HepG2 (cell line): ENCODE data around the gene ST3GAL5.
"Not testable (repeated sequence)": the region's sequence is repeated elsewhere in the genome, so short reads cannot be mapped to it uniquely, and the experiment has no call there.

Experiments
- ATF3 ChIP-seq: sonication (generic); formaldehyde crosslinking; IDR thresholded peaks from 2 replicates; pipeline ENCODE4 v1.4.0; 2020; ENCODE audit warnings: missing genetic modification reagents
- GFI1 ChIP-seq: sonication (generic); formaldehyde crosslinking; IDR thresholded peaks from 2 replicates; pipeline ENCODE4 v1.5.0; 2020; ENCODE audit warnings: missing genetic modification reagents, mild to moderate bottlenecking, borderline replicate concordance
- TCF7 ChIP-seq: sonication (generic); IDR thresholded peaks from 2 replicates; pipeline ENCODE4 v1.6.1; 2016; ENCODE audit warnings: antibody characterized with exemption, low read depth
- TMF1 ChIP-seq: sonication (generic); formaldehyde crosslinking; IDR thresholded peaks from 2 replicates; pipeline ENCODE4 v1.8.1; 2022; ENCODE audit warnings: low read depth, missing genetic modification reagents
- ZNF577 ChIP-seq: sonication (generic); formaldehyde crosslinking; IDR thresholded peaks from 2 replicates; pipeline ENCODE4 v1.4.0; 2020; ENCODE audit warnings: mild to moderate bottlenecking, low read depth, missing genetic modification reagents, borderline replicate concordance
- ZNF660 ChIP-seq: sonication (generic); formaldehyde crosslinking; IDR thresholded peaks from 2 replicates; pipeline ENCODE4 v1.5.1; 2020; ENCODE audit warnings: mild to moderate bottlenecking, low read depth, missing genetic modification reagents, borderline replicate concordance

DNA sequence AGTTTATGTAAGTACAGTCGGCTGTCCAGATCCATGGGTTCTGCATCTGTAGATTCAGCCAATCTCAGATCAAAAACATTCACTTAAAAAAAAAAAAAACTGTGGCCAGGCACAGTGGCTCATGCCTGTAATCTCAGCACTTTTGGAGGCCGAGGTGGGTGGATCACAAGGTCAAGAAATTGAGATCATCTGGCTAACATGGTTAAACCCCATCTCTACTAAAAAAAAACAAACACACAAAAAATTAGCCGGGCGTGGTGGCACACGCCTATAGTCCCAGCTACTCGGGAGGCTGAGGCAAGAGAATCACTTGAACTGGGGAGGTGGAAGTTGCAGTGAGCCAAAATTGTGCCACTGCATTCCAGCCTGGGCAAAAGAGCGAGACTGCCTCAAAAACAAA is 42.4 kb upstream of the ST3GAL5 start:
- not testable (repeated sequence) for TF ChIP-seq GFI1; TCF7; ZNF577 (CRISPR knock-in tag); TMF1 (CRISPR knock-in tag); ZNF660 (CRISPR knock-in tag); ATF3 (CRISPR knock-in tag)
